ENCODE data around the gene ONECUT3.
"Not testable (repeated sequence)": the region's sequence is repeated elsewhere in the genome, so short reads cannot be mapped to it uniquely, and the experiment has no call there.

ONECUT3 gene

GRCh38 chr19:1755467-1756171, 2.3 kb downstream of the ONECUT3 start:
- no peak for DNase-seq (ENCODE audit: low read depth in 3 of 3, low spot score in 1 of 3)

- DNase-seq (ENCODE audit: low read depth in 3 of 3, low spot score in 1 of 3) = no peak
These were observed 3.0 kb downstream of the ONECUT3 start for GRCh38 chr19:1756264-1756663.

- no peak for DNase-seq (ENCODE audit: low read depth in 3 of 3, low spot score in 1 of 3)
These were observed 3.6 kb downstream of the ONECUT3 start for GRCh38 chr19:1756705-1757465.

- DNase-seq (ENCODE audit: low read depth in 3 of 3, low spot score in 1 of 3) = no peak
These were observed 4.3 kb downstream of the ONECUT3 start for GRCh38 chr19:1757468-1758230.

GRCh38 chr19:1758231-1758577, 4.9 kb downstream of the ONECUT3 start:
- DNase-seq (ENCODE audit: low read depth in 3 of 3, low spot score in 1 of 3) = no peak

GRCh38 chr19:1758959-1759903, 5.9 kb downstream of the ONECUT3 start:
- DNase-seq (ENCODE audit: low read depth in 3 of 3, low spot score in 1 of 3) = no peak

- DNase-seq (ENCODE audit: low read depth in 3 of 3, low spot score in 1 of 3) = no peak
These were observed 6.7 kb downstream of the ONECUT3 start for GRCh38 chr19:1760020-1760419.

- not testable (repeated sequence) for DNase-seq (ENCODE audit: low read depth in 3 of 3, low spot score in 1 of 3)
These were observed 7.7 kb downstream of the ONECUT3 start for GRCh38 chr19:1760786-1761527.

- no peak for DNase-seq (ENCODE audit: low read depth in 3 of 3, low spot score in 1 of 3)
These were observed 8.4 kb downstream of the ONECUT3 start for GRCh38 chr19:1761528-1762242.

GRCh38 chr19:1762243-1763117, 9.2 kb downstream of the ONECUT3 start:
- no peak for DNase-seq (ENCODE audit: low read depth in 3 of 3, low spot score in 1 of 3)

GRCh38 chr19:1763648-1764639, 10.6 kb downstream of the ONECUT3 start:
- DNase-seq (ENCODE audit: low read depth in 3 of 3, low spot score in 1 of 3) = no peak

- no peak for DNase-seq (ENCODE audit: low read depth in 3 of 3, low spot score in 1 of 3)
These were observed 11.4 kb downstream of the ONECUT3 start for GRCh38 chr19:1764729-1765128.

- DNase-seq (ENCODE audit: low read depth in 3 of 3, low spot score in 1 of 3) = no peak
These were observed 12.1 kb downstream of the ONECUT3 start for GRCh38 chr19:1765232-1765903.

GRCh38 chr19:1765904-1766799, 12.8 kb downstream of the ONECUT3 start:
- DNase-seq (ENCODE audit: low read depth in 3 of 3, low spot score in 1 of 3) = no peak

- no peak for DNase-seq (ENCODE audit: low read depth in 3 of 3, low spot score in 1 of 3)
These were observed 13.6 kb downstream of the ONECUT3 start for GRCh38 chr19:1766800-1767352.

Measured in stimulated activated CD4-positive, alpha-beta T cell treated with anti-CD3 and anti-CD28 coated beads, TNF-alpha, amount 100 ng/mL, for 1 hour (primary cell).